Stimulated activated CD4-positive, alpha-beta T cell treated with anti-CD3 and anti-CD28 coated beads, Interleukin-12 subunit alpha, Interleukin-12 subunit beta, amount 100 ng/mL, for 24 hours (primary cell): ENCODE data around the gene C11orf54.
A peak's percentile ranks its signal among the peaks of the same experiment; 100 is the strongest.
"Not testable (repeated sequence)": the region's sequence is repeated elsewhere in the genome, so short reads cannot be mapped to it uniquely, and the experiment has no call there.

Experiments
- DNase-seq, 2 experiments: peaks; one replicate each; pipeline ENCODE4 v3.0.0-alpha.2; 2020; ENCODE audit warnings: low read depth in 2 of 2

C11orf54 gene

GRCh38 chr11:93766504-93766903 is 25.0 kb downstream of the C11orf54 start:
- DNase-seq, result no peak

- no peak for DNase-seq
These were observed 25.5 kb downstream of the C11orf54 start for GRCh38 chr11:93767018-93767417.

GRCh38 chr11:93770160-93770559 is 28.7 kb downstream of the C11orf54 start:
- DNase-seq, result no peak

- DNase-seq, result no peak
These were observed 30.7 kb downstream of the C11orf54 start for GRCh38 chr11:93772123-93772522.

GRCh38 chr11:93773045-93773477 is 31.6 kb downstream of the C11orf54 start:
- no peak for DNase-seq

- no peak for DNase-seq
These were observed 32.2 kb downstream of the C11orf54 start for GRCh38 chr11:93773601-93774200.

GRCh38 chr11:93774560-93774959 is 33.1 kb downstream of the C11orf54 start:
- not testable (repeated sequence) for DNase-seq

GRCh38 chr11:93775289-93775688 is 33.8 kb downstream of the C11orf54 start:
- no peak for DNase-seq

- DNase-seq, result no peak
These were observed 41.9 kb downstream of the C11orf54 start for GRCh38 chr11:93783362-93783761.

- no peak for DNase-seq
These were observed 42.3 kb downstream of the C11orf54 start for GRCh38 chr11:93783765-93784144.

- peak; percentile 85 to 88 for DNase-seq
These were observed 42.9 kb downstream of the C11orf54 start, which contains the start of gene MED17 for GRCh38 chr11:93784145-93784934. TSS of gene MED17 (plus strand) at chr11:93784282. CDS start at chr11:93784514, 232 bp downstream.

GRCh38 chr11:93784935-93785360 is 43.5 kb downstream of the C11orf54 start:
- peak in 1 of 2 experiments; percentile 8 for DNase-seq

- no peak for DNase-seq
These were observed 50.0 kb downstream of the C11orf54 start for GRCh38 chr11:93791493-93791892.

- no peak for DNase-seq
These were observed 55.2 kb downstream of the C11orf54 start for GRCh38 chr11:93796441-93797231.

GRCh38 chr11:93801366-93801765 is 59.9 kb downstream of the C11orf54 start:
- DNase-seq, result no peak

GRCh38 chr11:93804879-93805278 is 63.4 kb downstream of the C11orf54 start:
- DNase-seq, result no peak

GRCh38 chr11:93807980-93808379 is 66.5 kb downstream of the C11orf54 start:
- no peak for DNase-seq

- DNase-seq, result no peak
These were observed 72.5 kb downstream of the C11orf54 start for GRCh38 chr11:93813974-93814373.
